OCI-LY1 (cell line): ENCODE measurements around the gene SELENOO.

Experiments used
- H2AFZ ChIP-seq: fragments of 200-600 bp; sonication (generic), shearing (Covaris generic); 2 replicates; pipeline ENCODE4 v1.6.0; 2014; ENCODE audit warnings: antibody characterized with exemption, mild to moderate bottlenecking, low read length
- H3F3A ChIP-seq: fragments of 200-600 bp; sonication (generic), shearing (Covaris generic); 2 replicates; pipeline ENCODE4 v1.6.0; 2014; ENCODE audit warnings: mild to moderate bottlenecking, antibody characterized with exemption, low read length, moderate library complexity; ENCODE audit not compliant: insufficient read depth
- H3K27ac ChIP-seq: fragments of 200-600 bp; sonication (generic); 2 replicates; pipeline ENCODE4 v1.5.1; 2014; ENCODE audit warnings: low read length, mixed run types, mild to moderate bottlenecking, low read depth; ENCODE audit not compliant: poor library complexity, severe bottlenecking
- H3K27me3 ChIP-seq: fragments of 200-600 bp; sonication (generic); 2 replicates; pipeline ENCODE4 v1.6.0; 2014; ENCODE audit warnings: antibody characterized with exemption, mild to moderate bottlenecking, low read length, moderate library complexity; ENCODE audit not compliant: insufficient read depth
- H3K36me3 ChIP-seq: fragments of 200-600 bp; sonication (generic); 2 replicates; pipeline ENCODE4 v1.6.1; 2014; ENCODE audit warnings: mild to moderate bottlenecking, antibody characterized with exemption, low read length, moderate library complexity, mixed read lengths; ENCODE audit not compliant: insufficient read depth
- H3K4me1 ChIP-seq: fragments of 200-600 bp; sonication (generic); 2 replicates; pipeline ENCODE4 v1.5.1; 2014; ENCODE audit warnings: mild to moderate bottlenecking, low read length, moderate library complexity; ENCODE audit not compliant: insufficient read depth, severe bottlenecking
- H3K4me2 ChIP-seq: fragments of 200-600 bp; sonication (generic), shearing (Covaris generic); 2 replicates; pipeline ENCODE4 v1.6.1; 2014; ENCODE audit warnings: low read length
- H3K4me3 ChIP-seq: fragments of 200-600 bp; sonication (generic); 2 replicates; pipeline ENCODE4 v1.5.1; 2014; ENCODE audit warnings: low read length, low read depth, mild to moderate bottlenecking, mixed read lengths; ENCODE audit not compliant: poor library complexity, severe bottlenecking
- H3K79me2 ChIP-seq: fragments of 200-600 bp; shearing (Covaris generic); 2 replicates; pipeline ENCODE4 v1.6.1; 2016; ENCODE audit warnings: mixed run types, low read length, mixed read lengths; ENCODE audit not compliant: insufficient read depth
- H3K9ac ChIP-seq: fragments of 200-600 bp; sonication (generic), shearing (Covaris generic); 2 replicates; pipeline ENCODE4 v1.6.1; 2014; ENCODE audit warnings: mild to moderate bottlenecking, low read length, mixed read lengths
- H3K9me2 ChIP-seq: fragments of 200-600 bp; sonication (generic), shearing (Covaris generic); 2 replicates; pipeline ENCODE4 v1.6.1; 2014; ENCODE audit warnings: low read depth, mild to moderate bottlenecking, low read length, mixed read lengths
- H3K9me3 ChIP-seq: fragments of 200-600 bp; shearing (Covaris generic); 2 replicates; pipeline ENCODE4 v1.6.1; 2014; ENCODE audit warnings: low read length, mixed read lengths
- H4K20me1 ChIP-seq: fragments of 200-600 bp; sonication (generic), shearing (Covaris generic); 2 replicates; pipeline ENCODE4 v1.6.0; 2016; ENCODE audit warnings: mild to moderate bottlenecking, low read length; ENCODE audit not compliant: insufficient read depth
- EZH2 ChIP-seq: fragments of 200-600 bp; sonication (generic), shearing (Covaris generic); IDR thresholded peaks from 2 replicates; pipeline ENCODE4 v1.8.0; 2017; ENCODE audit warnings: borderline replicate concordance, mixed run types, mild to moderate bottlenecking, antibody characterized with exemption, low read length, moderate library complexity, mixed read lengths
- TF ChIP-seq, protein P1 (sequence below): fragments of 200-600 bp; sonication (generic), shearing (Covaris generic); IDR thresholded peaks from 2 replicates; pipeline ENCODE4 v1.5.1; 2017; ENCODE audit warnings: mild to moderate bottlenecking, antibody characterized with exemption, low read length, moderate library complexity, mixed read lengths

SELENOO gene

DNA sequence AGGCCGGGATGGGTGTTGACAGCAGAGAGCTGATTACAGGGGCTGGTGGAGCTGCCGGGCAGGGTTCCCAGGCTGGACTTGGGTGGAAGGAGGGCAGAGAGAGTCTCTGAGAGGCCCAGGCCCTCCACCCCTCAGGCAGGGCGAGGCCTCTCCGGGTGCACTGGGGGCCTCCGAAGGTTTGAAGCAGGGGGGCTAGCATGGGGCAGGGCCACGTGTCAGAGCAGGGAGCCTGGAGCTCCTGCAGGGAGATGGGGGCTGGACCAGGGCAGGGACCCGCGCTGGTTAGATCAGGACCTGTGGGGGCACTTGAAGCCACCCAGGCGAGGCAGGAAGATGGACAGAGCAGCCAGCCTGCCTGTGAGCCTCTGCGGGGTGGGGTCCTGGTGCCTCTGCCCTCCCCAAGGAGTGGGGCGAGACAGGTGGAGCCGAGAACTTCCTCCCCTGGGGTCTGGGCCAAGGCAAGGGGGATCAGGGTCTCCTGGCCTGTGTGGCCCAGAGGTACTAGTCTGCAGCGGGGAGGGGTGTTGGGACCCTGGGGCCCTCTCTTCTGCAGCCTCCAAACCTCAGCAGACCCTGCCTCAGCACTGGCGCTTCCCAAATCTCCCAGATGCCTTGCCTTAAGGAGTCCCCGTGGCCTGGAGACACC is 29.4 kb upstream of the SELENOO start:
- Histone ChIP-seq H3K27ac (no peak overlapping the region), H3K36me3 (no peaks in the 10 kb centered on the region), H3K4me3 (no peak overlapping the region), H3K4me2 (peak overlapping the region; percentile 51; the same call in 1 of the 2 replicates), H3K4me1 (peaks cover 18% of the 10 kb centered on the region), H3K9me3 (no peaks in the 10 kb centered on the region), H3K9me2 (no peaks in the 10 kb centered on the region), H3F3A (peaks cover 4% of the 10 kb centered on the region; the same call in 1 of the 2 replicates), H4K20me1 (no peaks in the 10 kb centered on the region), H3K27me3 (peaks cover 3% of the 10 kb centered on the region; the same call in 1 of the 2 replicates), H3K79me2 (no peaks in the 10 kb centered on the region), H3K9ac (no peak overlapping the region), H2AFZ (no peak overlapping the region)
- TF ChIP-seq EZH2 = no peak
- TF ChIP-seq, protein P1, sequence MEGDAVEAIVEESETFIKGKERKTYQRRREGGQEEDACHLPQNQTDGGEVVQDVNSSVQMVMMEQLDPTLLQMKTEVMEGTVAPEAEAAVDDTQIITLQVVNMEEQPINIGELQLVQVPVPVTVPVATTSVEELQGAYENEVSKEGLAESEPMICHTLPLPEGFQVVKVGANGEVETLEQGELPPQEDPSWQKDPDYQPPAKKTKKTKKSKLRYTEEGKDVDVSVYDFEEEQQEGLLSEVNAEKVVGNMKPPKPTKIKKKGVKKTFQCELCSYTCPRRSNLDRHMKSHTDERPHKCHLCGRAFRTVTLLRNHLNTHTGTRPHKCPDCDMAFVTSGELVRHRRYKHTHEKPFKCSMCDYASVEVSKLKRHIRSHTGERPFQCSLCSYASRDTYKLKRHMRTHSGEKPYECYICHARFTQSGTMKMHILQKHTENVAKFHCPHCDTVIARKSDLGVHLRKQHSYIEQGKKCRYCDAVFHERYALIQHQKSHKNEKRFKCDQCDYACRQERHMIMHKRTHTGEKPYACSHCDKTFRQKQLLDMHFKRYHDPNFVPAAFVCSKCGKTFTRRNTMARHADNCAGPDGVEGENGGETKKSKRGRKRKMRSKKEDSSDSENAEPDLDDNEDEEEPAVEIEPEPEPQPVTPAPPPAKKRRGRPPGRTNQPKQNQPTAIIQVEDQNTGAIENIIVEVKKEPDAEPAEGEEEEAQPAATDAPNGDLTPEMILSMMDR = no peak

DNA sequence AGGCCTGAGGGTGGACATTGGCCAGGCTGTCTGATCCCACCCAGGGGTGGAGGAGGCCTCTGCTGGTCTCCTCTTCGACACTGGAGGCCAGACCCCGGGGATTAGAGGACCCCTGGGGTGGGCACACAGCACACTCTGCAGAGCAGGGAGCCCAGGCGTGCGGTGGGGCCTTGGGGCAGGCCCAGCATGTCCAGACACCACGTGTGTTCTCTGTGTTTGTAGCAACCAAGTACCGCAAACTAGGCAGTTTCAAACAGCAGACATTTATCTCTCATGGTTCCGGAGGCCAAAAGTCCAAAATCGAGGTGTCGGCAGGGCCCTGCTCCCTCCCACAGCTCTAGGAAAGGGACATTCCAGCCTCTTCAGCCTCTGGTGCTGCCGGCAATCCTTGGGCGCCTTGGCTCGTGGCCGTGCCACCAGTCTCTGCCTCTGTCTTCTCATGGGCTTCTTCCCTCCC is 28.8 kb upstream of the SELENOO start:
- Histone ChIP-seq H3K9ac (no peak overlapping the region), H3K4me2 (no peak overlapping the region; the same call in 1 of the 2 replicates), H3K9me3 (no peaks in the 10 kb centered on the region), H3K4me1 (peaks cover 24% of the 10 kb centered on the region), H3F3A (peaks cover 4% of the 10 kb centered on the region; the same call in 1 of the 2 replicates), H3K36me3 (no peaks in the 10 kb centered on the region), H3K79me2 (no peaks in the 10 kb centered on the region), H2AFZ (no peak overlapping the region), H3K9me2 (no peaks in the 10 kb centered on the region), H4K20me1 (no peaks in the 10 kb centered on the region), H3K27me3 (peaks cover 3% of the 10 kb centered on the region; the same call in 1 of the 2 replicates), H3K27ac (no peak overlapping the region), H3K4me3 (no peak overlapping the region)
- TF ChIP-seq, protein P1 = no peak
- no peak for TF ChIP-seq EZH2

DNA sequence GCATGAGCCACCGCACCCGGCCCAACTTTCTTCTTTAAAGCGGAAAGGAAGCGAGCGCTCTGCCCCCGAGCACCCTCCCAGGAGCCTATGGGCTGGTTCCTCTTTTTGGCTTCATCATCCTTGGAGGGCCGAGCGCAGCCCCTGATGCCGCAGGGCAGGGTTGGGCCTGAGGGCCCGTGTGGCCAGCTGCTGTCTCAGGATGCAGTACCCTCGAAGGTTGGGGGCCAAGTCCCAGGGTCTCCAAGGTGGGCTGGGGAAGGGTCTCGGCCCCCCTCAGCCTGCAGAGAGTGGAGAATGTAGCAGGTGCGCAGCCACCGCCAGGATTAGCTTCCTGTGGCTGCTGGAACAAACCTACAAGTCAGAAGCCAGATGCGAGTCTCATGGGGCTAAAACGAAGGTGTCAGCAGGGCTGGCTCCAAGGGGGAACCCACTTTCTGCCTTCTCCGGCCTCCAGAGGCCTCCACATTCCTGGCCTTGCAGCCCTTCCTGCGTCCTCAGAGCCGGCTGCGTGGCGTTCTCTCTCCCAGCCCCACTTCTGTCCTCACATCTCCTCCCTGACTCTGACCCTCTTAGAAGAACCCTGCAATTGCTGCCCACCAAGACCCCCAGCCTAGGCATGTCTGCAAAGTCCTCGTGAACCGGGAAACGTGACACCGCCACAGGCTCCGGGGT is 27.4 kb upstream of the SELENOO start:
- no peak overlapping the region for H3K4me3 ChIP-seq
- H3F3A ChIP-seq = peaks cover 4% of the 10 kb centered on the region; the same call in 1 of the 2 replicates
- H3K36me3 ChIP-seq = no peaks in the 10 kb centered on the region
- H3K27ac ChIP-seq = no peak overlapping the region
- H3K4me1 ChIP-seq = peaks cover 24% of the 10 kb centered on the region
- TF ChIP-seq, protein P1 = no peak
- no peak for TF ChIP-seq EZH2
- H3K9me3 ChIP-seq = no peaks in the 10 kb centered on the region
- no peak overlapping the region; the same call in 1 of the 2 replicates for H3K4me2 ChIP-seq
- H3K27me3 ChIP-seq = no peaks in the 10 kb centered on the region; the same call in 1 of the 2 replicates
- no peaks in the 10 kb centered on the region for H4K20me1 ChIP-seq
- H3K9ac ChIP-seq = no peak overlapping the region
- no peaks in the 10 kb centered on the region for H3K79me2 ChIP-seq
- no peak overlapping the region for H2AFZ ChIP-seq
- H3K9me2 ChIP-seq = no peaks in the 10 kb centered on the region
